COLO829 (cell line): ENCODE results near the gene TSBP1.
A peak's percentile ranks its signal among the peaks of the same experiment; 100 is the strongest.
"Not testable (repeated sequence)": the region's sequence is repeated elsewhere in the genome, so short reads cannot be mapped to it uniquely, and the experiment has no call there.

Experiments
- DNase-seq: peaks from one replicate; pipeline ENCODE4 v3.0.0; 2012; ENCODE audit warnings: low spot score

The TSBP1 gene

DNA sequence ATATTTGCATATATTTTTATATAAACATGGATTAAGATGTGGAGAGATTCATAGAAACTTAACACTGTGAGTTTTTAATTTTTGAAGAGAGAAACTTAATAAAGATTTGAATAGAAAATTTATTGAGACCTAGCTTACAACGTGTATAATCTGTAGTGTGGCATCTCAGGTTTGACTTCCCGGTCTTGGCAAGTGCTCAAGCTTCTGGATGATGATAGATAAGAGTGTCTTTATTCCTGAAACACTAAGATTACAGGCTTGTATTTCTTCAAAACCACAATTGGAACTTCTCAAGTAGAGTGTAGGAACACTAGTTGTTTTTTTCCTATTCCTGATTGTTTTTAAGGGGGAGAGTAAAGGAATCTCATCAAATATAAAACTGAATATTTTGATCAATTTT lies 83.3 kb downstream of the TSBP1 start:
- no peak for DNase-seq

DNA sequence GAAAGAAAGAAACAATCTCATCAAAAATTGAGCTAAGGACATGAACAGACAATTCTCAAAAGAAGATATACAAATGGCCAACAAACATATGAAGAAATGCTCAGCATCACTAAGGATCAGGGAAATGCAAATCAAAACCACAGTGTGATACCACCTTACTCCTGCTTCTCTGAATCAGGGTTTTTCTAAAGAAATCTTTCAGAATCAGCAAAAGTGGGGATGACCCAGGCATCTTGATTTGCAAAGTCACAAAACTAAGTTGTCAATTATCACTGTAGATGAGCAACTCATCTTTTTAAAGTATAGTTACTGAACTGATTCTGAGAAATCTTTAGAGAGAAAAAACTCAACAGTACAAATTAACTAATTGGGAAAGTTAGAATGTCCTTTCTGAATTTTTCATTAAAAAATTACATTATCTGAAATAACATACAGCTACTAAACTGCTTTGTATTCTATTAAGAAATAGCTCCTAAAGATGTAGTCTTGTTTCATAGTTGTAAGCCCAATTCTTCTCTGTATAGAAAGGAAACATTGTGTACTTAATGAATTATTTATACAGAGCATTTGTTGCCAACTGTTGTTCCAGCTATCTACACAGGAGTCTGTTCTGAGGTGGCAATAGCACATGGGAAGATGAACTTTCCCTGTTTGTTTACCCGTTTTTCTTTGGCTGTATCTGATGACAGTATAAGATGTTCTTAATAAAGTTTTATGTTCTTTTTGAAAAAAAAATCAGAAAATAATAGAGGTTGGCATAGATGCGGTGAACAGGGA lies 97.7 kb downstream of the TSBP1 start:
- DNase-seq, result not testable (repeated sequence)

DNA sequence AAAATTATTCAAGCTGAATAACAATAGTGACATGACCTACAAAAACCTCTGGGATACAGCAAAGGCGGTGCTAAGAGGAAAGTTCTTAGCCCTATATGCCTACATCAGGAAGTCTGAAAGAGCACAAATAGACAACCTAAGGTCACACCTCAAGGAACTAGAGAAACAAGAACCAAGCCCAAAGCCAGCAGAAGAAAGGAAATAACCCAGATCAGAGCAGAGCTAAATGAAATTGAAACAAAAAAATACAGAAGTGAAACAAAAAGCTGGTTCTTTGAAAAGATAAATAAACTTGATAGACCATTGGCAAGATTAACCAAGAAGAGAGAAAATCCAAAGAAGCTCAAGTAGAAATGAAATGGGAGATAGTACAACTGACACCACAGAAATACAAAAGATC lies 100.3 kb downstream of the TSBP1 start:
- no peak for DNase-seq

DNA sequence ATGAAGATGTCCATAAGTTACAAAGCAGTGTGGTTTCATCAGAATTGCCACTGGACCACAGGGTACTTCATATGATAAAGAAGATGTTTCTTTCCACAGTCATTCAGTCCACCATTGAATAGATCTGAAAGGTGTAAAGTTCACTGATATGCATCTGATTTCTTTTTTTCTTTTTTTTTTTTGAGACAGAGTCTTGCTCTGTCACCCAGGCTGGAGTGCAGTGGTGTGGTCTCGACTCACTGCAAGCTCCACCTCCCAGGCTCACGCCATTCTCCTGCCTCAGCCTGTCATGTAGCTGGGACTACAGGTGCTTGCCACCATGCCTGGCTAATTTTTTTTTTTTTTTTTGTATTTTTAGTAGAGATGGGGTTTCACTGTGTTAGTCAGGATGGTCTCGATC lies 103.2 kb downstream of the TSBP1 start:
- DNase-seq, result not testable (repeated sequence)

DNA sequence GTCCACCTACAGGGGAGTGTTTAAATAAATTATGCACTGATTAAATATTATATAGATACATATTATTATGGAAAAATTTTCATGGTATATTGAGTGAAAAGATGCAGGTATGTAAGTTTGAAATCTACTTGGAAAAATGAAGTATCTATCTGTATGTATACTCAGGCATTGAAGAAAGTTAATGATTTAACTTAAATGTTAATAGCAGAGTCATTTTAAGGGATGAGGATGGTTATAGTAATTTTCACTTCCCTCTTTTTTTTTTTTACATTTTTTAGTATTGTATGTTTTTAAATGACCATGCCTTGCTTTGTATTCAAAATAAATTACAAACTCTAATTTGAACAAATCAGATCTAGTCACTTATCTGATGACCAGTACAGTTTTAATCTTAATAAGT lies 104.7 kb downstream of the TSBP1 start:
- DNase-seq, result no peak

DNA sequence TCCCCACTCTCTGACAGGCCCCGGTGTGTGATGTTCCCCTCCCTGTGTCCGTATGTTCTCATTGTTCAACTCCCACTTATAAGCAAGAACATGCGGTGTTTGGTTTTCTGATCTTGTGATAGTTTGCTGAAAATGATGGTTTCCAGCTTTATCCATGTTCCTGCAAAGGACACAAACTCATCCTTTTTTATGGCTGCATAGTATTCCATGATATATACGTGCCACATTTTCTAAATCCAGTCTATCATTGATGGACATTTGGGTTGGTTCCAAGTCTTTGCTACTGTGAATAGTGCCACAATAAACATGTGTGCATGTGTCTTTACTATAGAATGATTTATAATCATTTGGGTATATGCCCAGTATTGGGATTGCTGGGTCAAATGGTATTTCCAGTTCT lies 114.4 kb downstream of the TSBP1 start:
- DNase-seq, result not testable (repeated sequence)

DNA sequence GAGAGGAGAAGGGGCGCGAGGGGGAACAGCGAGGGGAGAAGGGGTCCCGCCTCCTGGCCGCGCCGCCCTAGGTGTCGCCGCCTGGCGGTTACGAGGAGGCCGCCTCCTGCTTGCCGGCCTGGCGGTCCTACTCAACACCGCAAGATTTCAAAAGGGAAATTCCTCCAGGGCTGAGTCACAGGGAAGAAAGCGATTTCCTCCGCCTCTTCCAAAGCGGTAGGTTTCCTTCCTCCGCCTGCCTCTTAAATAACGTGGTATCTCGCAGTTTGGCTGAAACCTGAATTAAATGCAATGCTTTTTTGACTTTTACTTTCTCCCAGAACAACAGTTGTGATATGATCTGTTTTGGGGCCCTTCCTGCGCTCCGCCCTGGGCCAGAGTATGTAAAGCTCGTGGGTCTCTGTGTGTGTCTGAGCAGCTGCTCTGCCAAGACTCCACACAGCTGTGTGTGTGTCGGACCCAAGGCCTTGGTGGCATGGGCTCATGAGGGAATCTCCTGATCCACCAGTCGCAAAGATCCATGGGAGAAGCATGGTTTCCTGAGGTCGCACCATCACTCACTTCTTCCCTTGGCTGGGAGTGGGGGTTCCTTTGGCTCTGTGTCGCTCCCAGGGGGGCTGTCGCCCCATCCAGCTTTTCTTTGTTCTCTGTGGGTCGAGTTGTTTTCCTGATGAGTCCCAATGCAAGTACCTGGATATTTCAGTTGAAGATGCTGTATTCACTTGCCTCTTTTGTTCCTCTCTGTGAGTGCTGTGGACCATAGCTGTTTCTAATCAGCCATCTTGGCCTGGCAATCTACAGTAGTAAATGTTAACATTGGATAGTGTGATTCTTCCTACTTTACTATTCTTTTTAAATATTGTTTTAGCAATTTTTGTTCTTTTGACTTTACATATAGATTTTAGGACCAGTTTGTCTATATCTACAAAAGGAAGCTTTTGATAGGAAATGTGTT lies 116.2 kb downstream of the TSBP1 start:
- peak; percentile 82 for DNase-seq

DNA sequence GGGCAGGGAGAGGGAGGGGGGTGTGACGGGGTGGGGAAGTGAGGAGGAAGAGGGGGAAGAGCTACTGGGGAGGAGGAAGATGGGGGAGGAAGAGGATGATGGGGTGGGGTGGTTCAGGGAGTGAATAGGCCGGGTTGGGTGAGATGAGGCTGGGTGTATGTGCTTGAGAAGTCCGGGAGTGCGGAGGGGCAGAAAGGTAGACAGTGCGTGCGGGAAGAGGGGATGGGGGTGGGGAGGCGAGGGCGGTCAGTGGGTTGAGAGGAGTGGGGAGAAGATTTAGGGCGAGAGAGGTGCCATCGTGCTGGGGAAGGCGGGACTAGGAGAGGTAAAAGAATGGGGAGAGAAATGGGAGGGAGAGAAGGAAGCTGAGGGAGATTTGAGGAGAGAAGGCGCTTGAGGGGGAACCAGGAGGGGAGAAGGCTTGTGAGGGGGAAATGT lies 116.9 kb downstream of the TSBP1 start:
- DNase-seq, result no peak

DNA sequence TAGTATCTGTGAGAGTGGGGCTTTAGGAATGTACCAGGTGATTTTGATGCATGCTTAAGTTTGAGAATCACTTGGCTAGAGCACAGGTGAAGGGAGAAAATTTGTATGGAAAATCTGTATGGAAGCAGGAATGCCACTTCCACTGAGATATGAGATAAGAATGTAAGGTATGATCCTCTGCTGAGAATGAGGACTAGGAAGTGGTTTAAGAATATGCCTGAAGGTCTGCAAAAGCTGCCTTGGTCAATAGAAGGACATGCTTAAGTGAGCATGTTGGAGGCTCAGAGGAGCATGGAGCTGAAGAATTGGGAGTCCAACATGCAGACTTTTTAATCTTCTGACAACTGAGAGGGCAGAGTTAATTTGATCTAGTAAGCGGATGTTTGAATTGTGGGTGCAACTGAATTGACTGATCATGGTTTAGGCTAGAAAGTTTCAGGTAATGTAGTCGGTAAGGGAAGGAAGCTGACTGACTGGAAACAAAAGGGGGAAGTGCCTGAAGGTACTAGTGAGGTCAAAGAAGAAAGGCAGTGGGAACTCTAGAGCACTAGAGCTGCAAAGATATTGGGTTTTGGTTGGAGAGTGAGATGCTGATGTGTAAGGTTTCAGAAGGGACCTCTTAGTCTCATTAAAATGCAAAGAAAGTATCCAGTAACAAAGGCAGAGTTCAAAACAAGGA lies 119.2 kb downstream of the TSBP1 start:
- DNase-seq, result no peak

DNA sequence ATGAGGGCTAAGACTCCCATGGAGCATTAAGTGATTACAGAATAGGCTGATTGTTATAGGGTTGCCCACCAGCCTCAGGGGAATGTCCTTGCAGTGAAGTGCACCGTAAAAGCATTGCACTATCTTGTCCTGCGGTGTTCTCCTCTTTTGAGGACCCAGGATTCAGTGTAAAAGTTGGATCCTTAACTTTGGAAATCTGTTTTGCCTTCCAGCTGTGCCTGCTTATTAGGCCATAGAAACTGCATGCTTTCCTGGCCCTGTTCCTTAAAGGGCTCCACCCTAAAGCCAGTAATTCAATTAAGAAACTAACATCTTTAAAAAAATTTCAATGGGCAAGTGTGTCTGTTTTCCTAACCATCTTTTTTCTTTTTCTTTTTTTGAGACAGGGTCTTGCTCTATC lies 122.4 kb downstream of the TSBP1 start:
- no peak for DNase-seq

DNA sequence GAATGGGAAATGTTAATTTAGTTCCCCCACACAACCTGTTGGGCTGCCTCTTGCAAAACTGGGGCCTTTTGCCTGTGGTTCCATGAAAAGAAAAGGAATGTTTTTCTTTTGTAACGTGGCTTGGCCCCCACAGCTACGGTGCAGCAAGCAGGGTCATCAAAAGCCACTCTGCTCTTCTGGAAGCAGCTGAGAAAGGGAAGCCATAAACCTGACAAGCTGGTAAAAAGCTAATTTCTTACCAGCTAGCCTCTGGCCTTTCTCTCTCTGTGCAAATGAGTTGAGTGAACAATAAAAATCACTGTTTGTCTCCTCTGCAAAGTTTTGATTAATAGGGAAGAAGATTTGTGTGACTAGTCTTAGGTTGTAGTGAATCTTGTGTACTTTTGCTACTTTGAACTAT lies 124.3 kb downstream of the TSBP1 start:
- no peak for DNase-seq

DNA sequence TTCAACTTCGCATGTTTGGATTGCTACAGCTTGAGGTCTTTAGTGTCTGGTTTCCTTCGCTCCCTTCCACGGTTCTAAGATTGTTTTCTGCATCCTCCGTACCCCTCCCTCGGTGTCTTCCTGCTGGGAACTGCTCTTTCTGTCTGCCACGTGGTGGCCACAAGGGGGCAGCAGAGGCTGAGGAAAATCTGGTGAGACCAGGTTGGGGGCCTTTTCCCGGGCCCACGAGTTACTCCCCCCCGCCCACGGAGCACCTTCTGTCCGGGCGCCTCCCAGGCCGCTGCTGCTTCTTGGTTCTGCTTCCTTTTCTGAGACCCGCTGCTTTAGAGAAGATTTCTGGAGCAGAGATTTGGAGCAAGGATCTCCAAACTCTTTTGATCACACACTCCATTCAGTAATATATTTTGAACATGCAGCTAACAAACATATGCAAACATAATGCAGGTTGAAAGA lies 126.7 kb downstream of the TSBP1 start:
- peak; percentile 95 for DNase-seq

DNA sequence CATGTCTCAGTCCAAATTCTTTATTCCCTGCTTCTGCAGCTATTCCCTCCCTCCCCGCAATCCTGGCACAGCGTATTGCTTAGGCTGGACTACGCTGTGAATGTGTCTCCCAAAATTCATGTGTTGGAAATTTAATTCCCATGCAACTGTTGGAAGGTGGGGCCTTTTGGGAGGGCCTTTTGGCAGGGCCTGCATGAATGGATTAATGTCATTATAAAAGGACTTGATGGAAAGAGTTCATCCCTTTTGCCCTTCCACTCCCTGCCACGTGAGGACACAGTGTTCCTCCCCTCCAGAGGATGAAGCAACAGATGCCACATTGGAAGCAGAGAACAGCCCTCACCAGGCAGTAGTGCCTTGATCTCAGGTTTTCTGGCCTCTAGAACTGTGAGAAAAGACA lies 127.4 kb downstream of the TSBP1 start:
- no peak for DNase-seq
